DOHH2 (cell line): ENCODE results near the gene OTX1.

Source experiments
- H3F3A ChIP-seq: fragments of 200-600 bp; sonication (generic), shearing (Covaris generic); 2 replicates; pipeline ENCODE4 v1.6.0; 2016; ENCODE audit warnings: antibody characterized with exemption, mild to moderate bottlenecking; ENCODE audit not compliant: control insufficient read depth, insufficient read depth
- H3K27ac ChIP-seq: fragments of 200-600 bp; sonication (generic); 2 replicates; pipeline ENCODE4 v1.5.1; 2014; ENCODE audit warnings: low read depth, mild to moderate bottlenecking, low read length, moderate library complexity
- H3K27me3 ChIP-seq: fragments of 200-600 bp; sonication (generic); 2 replicates; pipeline ENCODE4 v1.6.1; 2014; ENCODE audit warnings: mild to moderate bottlenecking, low read length, mixed read lengths; ENCODE audit not compliant: control insufficient read depth
- H3K36me3 ChIP-seq: fragments of 200-600 bp; sonication (generic); 2 replicates; pipeline ENCODE4 v1.6.1; 2014; ENCODE audit warnings: mild to moderate bottlenecking, low read length, moderate library complexity, mixed read lengths; ENCODE audit not compliant: control insufficient read depth
- H3K4me1 ChIP-seq: fragments of 200-600 bp; sonication (generic); 2 replicates; pipeline ENCODE4 v1.6.1; 2014; ENCODE audit warnings: mild to moderate bottlenecking, low read length, mixed read lengths; ENCODE audit not compliant: control insufficient read depth
- H3K4me2 ChIP-seq: fragments of 200-600 bp; sonication (generic); 2 replicates; pipeline ENCODE4 v1.6.0; 2014; ENCODE audit warnings: mild to moderate bottlenecking, low read length, moderate library complexity
- H3K4me3 ChIP-seq: fragments of 200-600 bp; sonication (generic); 2 replicates; pipeline ENCODE4 v1.5.1; 2014; ENCODE audit warnings: mild to moderate bottlenecking, low read length, mixed read lengths
- H3K79me2 ChIP-seq: fragments of 200-600 bp; sonication (generic); 2 replicates; pipeline ENCODE4 v1.6.1; 2014; ENCODE audit warnings: mild to moderate bottlenecking, low read length, mixed read lengths; ENCODE audit not compliant: control insufficient read depth
- H3K9me2 ChIP-seq: fragments of 200-600 bp; sonication (generic); replicated peaks from 2 replicates; pipeline ENCODE4 v1.6.1; 2014; ENCODE audit warnings: mild to moderate bottlenecking, low read length, mixed read lengths; ENCODE audit not compliant: control insufficient read depth
- H3K9me3 ChIP-seq: fragments of 200-600 bp; sonication (generic); 2 replicates; pipeline ENCODE4 v1.6.1; 2014; ENCODE audit warnings: antibody characterized with exemption, low read length, mixed read lengths; ENCODE audit not compliant: control insufficient read depth, insufficient read depth
- H4K20me1 ChIP-seq: fragments of 200-600 bp; sonication (generic); 2 replicates; pipeline ENCODE4 v1.6.0; 2014; ENCODE audit warnings: low read depth, mild to moderate bottlenecking, antibody characterized with exemption, low read length, moderate library complexity; ENCODE audit not compliant: control insufficient read depth, insufficient read depth
- CTCF ChIP-seq: fragments of 200-600 bp; sonication (generic); IDR thresholded peaks from one replicate; pipeline ENCODE4 v1.5.1; 2014; ENCODE audit warnings: antibody characterized with exemption, mild to moderate bottlenecking, low read depth, low read length; ENCODE audit not compliant: poor library complexity, severe bottlenecking
- EZH2phosphoT487 ChIP-seq: fragments of 200-600 bp; sonication (generic); IDR thresholded peaks from 2 replicates; pipeline ENCODE4 v1.6.1; 2017; ENCODE audit warnings: borderline replicate concordance, mild to moderate bottlenecking, antibody characterized with exemption, low read length, moderate library complexity, mixed read lengths

OTX1 gene

GRCh38 chr2:63053889-63054602 lies 3.4 kb downstream of the OTX1 start:
- TF ChIP-seq EZH2phosphoT487 (no peak), CTCF (peak; percentile 60)
- Histone ChIP-seq H3K27ac (no peak overlapping the region), H3F3A (0 out of 2 replicates have a peak, but pooled peaks cover 3% of the 10 kb centered on the region), H3K4me2 (peak overlapping the region; percentile 33), H3K4me3 (0 out of 2 replicates have a peak overlapping the region, but pooled peaks have one; percentile 4), H4K20me1 (0 out of 2 replicates have a peak, but pooled peaks cover 3% of the 10 kb centered on the region), H3K9me3 (no peaks in the 10 kb centered on the region), H3K79me2 (no peaks in the 10 kb centered on the region), H3K9me2 (no peaks in the 10 kb centered on the region), H3K27me3 (peaks cover 54% of the 10 kb centered on the region), H3K36me3 (no peaks in the 10 kb centered on the region), H3K4me1 (peaks cover 30% of the 10 kb centered on the region)

GRCh38 chr2:63054841-63055225 lies 4.2 kb downstream of the OTX1 start:
- no peak overlapping the region for H3K4me3 ChIP-seq
- H3K27me3 ChIP-seq = peaks cover 46% of the 10 kb centered on the region
- no peaks in the 10 kb centered on the region for H3K36me3 ChIP-seq

GRCh38 chr2:63055226-63056106 lies 4.8 kb downstream of the OTX1 start:
- Histone ChIP-seq H3K9me3 (no peaks in the 10 kb centered on the region), H3K9me2 (no peaks in the 10 kb centered on the region), H3K4me1 (peaks cover 23% of the 10 kb centered on the region), H3K27ac (no peak overlapping the region), H3K36me3 (no peaks in the 10 kb centered on the region), H3K4me2 (no peak overlapping the region), H3K4me3 (no peak overlapping the region), H4K20me1 (no peaks in the 10 kb centered on the region), H3K27me3 (peaks cover 46% of the 10 kb centered on the region), H3K79me2 (no peaks in the 10 kb centered on the region), H3F3A (no peaks in the 10 kb centered on the region)
- TF ChIP-seq CTCF (no peak), EZH2phosphoT487 (no peak)

More at GRCh38 chr2:63054841-63055225, 4.2 kb downstream of the OTX1 start:
- Histone ChIP-seq H3K4me1 (peaks cover 24% of the 10 kb centered on the region), H3K9me3 (no peaks in the 10 kb centered on the region), H3F3A (no peaks in the 10 kb centered on the region), H3K79me2 (no peaks in the 10 kb centered on the region), H3K27ac (no peak overlapping the region), H3K9me2 (no peaks in the 10 kb centered on the region), H3K4me2 (no peak overlapping the region), H4K20me1 (no peaks in the 10 kb centered on the region)
- TF ChIP-seq CTCF (no peak), EZH2phosphoT487 (no peak)
